CD1c-positive myeloid dendritic cell (primary cell): ENCODE measurements around the gene MYO15B.

ENCODE experiments used
- DNase-seq: peaks from one replicate; pipeline ENCODE4 v3.0.0-alpha.2; 2016; ENCODE audit errors: extremely low spot score

The MYO15B gene

GRCh38 chr17:75602644-75603043 is 15.0 kb downstream of the MYO15B start:
- no peak for DNase-seq

- DNase-seq = no peak
These were observed 15.5 kb downstream of the MYO15B start for GRCh38 chr17:75603123-75603522.

- DNase-seq = no peak
These were observed 16.6 kb downstream of the MYO15B start for GRCh38 chr17:75604034-75604695.

GRCh38 chr17:75605790-75606189 is 18.2 kb downstream of the MYO15B start:
- DNase-seq = no peak

GRCh38 chr17:75607086-75607485 is 19.5 kb downstream of the MYO15B start:
- no peak for DNase-seq

GRCh38 chr17:75610103-75610984 is 22.7 kb downstream of the MYO15B start:
- no peak for DNase-seq

GRCh38 chr17:75611851-75612429 is 24.3 kb downstream of the MYO15B start:
- no peak for DNase-seq

- DNase-seq = no peak
These were observed 25.5 kb downstream of the MYO15B start for GRCh38 chr17:75612906-75613626.

GRCh38 chr17:75614006-75614405 is 26.4 kb downstream of the MYO15B start:
- no peak for DNase-seq

GRCh38 chr17:75614556-75615270 is 27.1 kb downstream of the MYO15B start:
- no peak for DNase-seq

- no peak for DNase-seq
These were observed 27.7 kb downstream of the MYO15B start for GRCh38 chr17:75615301-75615700.

- DNase-seq = no peak
These were observed 29.0 kb downstream of the MYO15B start for GRCh38 chr17:75616521-75617122.

- no peak for DNase-seq
These were observed 29.6 kb downstream of the MYO15B start for GRCh38 chr17:75617218-75617617.

GRCh38 chr17:75617675-75618074 is 30.1 kb downstream of the MYO15B start:
- DNase-seq = no peak

GRCh38 chr17:75619506-75620431 is 32.2 kb downstream of the MYO15B start:
- DNase-seq = no peak

- no peak for DNase-seq
These were observed 33.9 kb downstream of the MYO15B start for GRCh38 chr17:75621489-75621888.

GRCh38 chr17:75622076-75622475 is 34.5 kb downstream of the MYO15B start:
- DNase-seq = no peak

- DNase-seq = no peak
These were observed 35.2 kb downstream of the MYO15B start for GRCh38 chr17:75622771-75623273.

GRCh38 chr17:75623386-75623785 is 35.8 kb downstream of the MYO15B start:
- DNase-seq = no peak

- DNase-seq = no peak
These were observed 36.4 kb downstream of the MYO15B start for GRCh38 chr17:75624021-75624420.
